KMS-11 (cell line): ENCODE measurements around the gene NCAM1.

Source experiments
- H2AFZ ChIP-seq: fragments of 200-600 bp; sonication (generic); 2 replicates; pipeline ENCODE4 v1.6.1; 2016; ENCODE audit warnings: antibody characterized with exemption, mixed run types, low read depth
- H3K27ac ChIP-seq: fragments of 200-600 bp; sonication (generic); 2 replicates; pipeline ENCODE4 v1.6.1; 2016; ENCODE audit warnings: mild to moderate bottlenecking, mixed run types
- H3K27me3 ChIP-seq: fragments of 200-600 bp; sonication (generic); 2 replicates; pipeline ENCODE4 v1.6.1; 2017; ENCODE audit warnings: mild to moderate bottlenecking, low read depth, mixed run types, moderate library complexity; ENCODE audit not compliant: insufficient read depth
- H3K36me3 ChIP-seq: fragments of 200-600 bp; sonication (generic); 2 replicates; pipeline ENCODE4 v1.6.1; 2017; ENCODE audit warnings: mild to moderate bottlenecking, mixed run types; ENCODE audit not compliant: insufficient read depth
- H3K4me1 ChIP-seq: fragments of 200-600 bp; sonication (generic); 2 replicates; pipeline ENCODE4 v1.6.1; 2016; ENCODE audit warnings: mild to moderate bottlenecking, low read depth, mixed run types; ENCODE audit not compliant: poor library complexity, severe bottlenecking
- H3K4me2 ChIP-seq: fragments of 200-600 bp; sonication (generic); 2 replicates; pipeline ENCODE4 v1.7.0; 2016; ENCODE audit warnings: mild to moderate bottlenecking, mixed run types
- H3K4me3 ChIP-seq: fragments of 200-600 bp; sonication (generic); IDR thresholded peaks from 2 replicates; pipeline ENCODE4 v1.6.1; 2017; ENCODE audit warnings: low read depth, low read length, mixed read lengths; ENCODE audit not compliant: insufficient read depth
- H3K79me2 ChIP-seq: fragments of 200-600 bp; sonication (generic); 2 replicates; pipeline ENCODE4 v1.6.1; 2016; ENCODE audit warnings: low read depth, mixed run types; ENCODE audit not compliant: insufficient read depth
- H3K9ac ChIP-seq: fragments of 200-600 bp; sonication (generic); 2 replicates; pipeline ENCODE4 v1.6.1; 2016; ENCODE audit warnings: mild to moderate bottlenecking, mixed run types
- H4K20me1 ChIP-seq: fragments of 200-600 bp; sonication (generic); 2 replicates; pipeline ENCODE4 v1.6.1; 2016; ENCODE audit warnings: mild to moderate bottlenecking, mixed run types; ENCODE audit not compliant: insufficient read depth
- TF ChIP-seq, protein P1 (sequence below): fragments of 200-600 bp; sonication (generic); conservative IDR thresholded peaks from 2 replicates; pipeline ENCODE4 v1.6.1; 2017; ENCODE audit warnings: low read depth, mild to moderate bottlenecking, antibody characterized with exemption, low read length, moderate library complexity, mixed read lengths

The NCAM1 gene

DNA sequence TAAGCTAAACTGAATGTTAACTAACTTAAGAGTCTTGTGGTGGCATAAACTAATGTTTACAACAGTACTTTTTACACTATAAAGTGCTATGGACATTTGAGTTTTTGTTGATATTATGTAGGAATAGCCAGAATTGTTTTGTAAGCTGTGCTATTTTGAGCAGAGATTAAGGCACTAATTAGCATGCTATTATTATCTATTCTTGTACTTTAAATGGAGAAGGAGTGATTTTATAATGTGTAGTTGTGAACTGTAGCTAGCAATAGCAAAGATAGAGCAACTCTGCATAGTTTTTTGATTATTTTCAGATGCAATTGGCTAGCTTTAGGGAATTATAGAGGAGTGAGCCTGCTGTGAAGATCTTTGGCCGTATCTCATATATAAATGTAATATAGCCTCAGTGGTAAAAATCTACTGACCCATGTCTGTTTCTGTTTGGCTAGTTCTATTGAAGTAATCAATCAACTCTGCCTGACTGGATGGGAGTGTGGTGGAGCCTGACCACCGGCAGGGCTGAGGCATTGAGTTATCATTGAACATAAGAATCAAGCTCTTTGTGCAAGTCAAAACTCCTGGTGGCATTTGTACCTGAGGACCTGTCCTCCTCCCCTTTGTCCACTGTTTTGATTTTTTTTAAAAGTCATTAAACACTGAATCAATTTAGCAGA, 34.3 kb downstream of the NCAM1 start:
- TF ChIP-seq, protein P1, sequence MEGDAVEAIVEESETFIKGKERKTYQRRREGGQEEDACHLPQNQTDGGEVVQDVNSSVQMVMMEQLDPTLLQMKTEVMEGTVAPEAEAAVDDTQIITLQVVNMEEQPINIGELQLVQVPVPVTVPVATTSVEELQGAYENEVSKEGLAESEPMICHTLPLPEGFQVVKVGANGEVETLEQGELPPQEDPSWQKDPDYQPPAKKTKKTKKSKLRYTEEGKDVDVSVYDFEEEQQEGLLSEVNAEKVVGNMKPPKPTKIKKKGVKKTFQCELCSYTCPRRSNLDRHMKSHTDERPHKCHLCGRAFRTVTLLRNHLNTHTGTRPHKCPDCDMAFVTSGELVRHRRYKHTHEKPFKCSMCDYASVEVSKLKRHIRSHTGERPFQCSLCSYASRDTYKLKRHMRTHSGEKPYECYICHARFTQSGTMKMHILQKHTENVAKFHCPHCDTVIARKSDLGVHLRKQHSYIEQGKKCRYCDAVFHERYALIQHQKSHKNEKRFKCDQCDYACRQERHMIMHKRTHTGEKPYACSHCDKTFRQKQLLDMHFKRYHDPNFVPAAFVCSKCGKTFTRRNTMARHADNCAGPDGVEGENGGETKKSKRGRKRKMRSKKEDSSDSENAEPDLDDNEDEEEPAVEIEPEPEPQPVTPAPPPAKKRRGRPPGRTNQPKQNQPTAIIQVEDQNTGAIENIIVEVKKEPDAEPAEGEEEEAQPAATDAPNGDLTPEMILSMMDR, result no peak
- Histone ChIP-seq H3K27ac (no peak overlapping the region), H3K4me1 (no peaks in the 10 kb centered on the region), H3K4me3 (no peak overlapping the region), H4K20me1 (no peaks in the 10 kb centered on the region), H2AFZ (no peak overlapping the region), H3K9ac (no peak overlapping the region), H3K27me3 (no peaks in the 10 kb centered on the region), H3K4me2 (no peak overlapping the region), H3K79me2 (no peaks in the 10 kb centered on the region), H3K36me3 (no peaks in the 10 kb centered on the region)

DNA sequence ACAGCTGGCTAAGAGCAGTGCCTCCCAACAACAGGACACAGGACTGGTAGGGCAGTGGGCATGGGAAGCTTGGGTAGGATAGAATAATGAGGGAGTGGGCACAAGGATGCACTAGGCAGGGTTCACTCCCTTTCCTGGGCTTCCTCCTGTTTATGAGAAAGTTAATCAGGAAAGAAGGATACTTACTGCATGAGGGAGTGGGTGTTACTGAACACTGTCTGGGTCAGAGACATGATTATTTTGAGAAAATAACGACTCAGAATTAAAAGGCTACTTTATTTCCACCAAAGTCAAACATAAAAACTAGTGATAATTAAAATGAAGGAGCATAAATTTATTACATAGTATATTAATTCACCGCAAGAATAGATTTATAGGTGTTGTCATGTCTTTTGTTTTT, 35.8 kb downstream of the NCAM1 start:
- Histone ChIP-seq H3K27me3 (no peaks in the 10 kb centered on the region), H3K36me3 (no peaks in the 10 kb centered on the region), H3K4me3 (no peak overlapping the region), H2AFZ (no peak overlapping the region), H3K4me1 (no peaks in the 10 kb centered on the region), H4K20me1 (no peaks in the 10 kb centered on the region), H3K27ac (no peak overlapping the region), H3K9ac (no peak overlapping the region), H3K79me2 (no peaks in the 10 kb centered on the region), H3K4me2 (no peak overlapping the region)
- TF ChIP-seq, protein P1, result no peak

DNA sequence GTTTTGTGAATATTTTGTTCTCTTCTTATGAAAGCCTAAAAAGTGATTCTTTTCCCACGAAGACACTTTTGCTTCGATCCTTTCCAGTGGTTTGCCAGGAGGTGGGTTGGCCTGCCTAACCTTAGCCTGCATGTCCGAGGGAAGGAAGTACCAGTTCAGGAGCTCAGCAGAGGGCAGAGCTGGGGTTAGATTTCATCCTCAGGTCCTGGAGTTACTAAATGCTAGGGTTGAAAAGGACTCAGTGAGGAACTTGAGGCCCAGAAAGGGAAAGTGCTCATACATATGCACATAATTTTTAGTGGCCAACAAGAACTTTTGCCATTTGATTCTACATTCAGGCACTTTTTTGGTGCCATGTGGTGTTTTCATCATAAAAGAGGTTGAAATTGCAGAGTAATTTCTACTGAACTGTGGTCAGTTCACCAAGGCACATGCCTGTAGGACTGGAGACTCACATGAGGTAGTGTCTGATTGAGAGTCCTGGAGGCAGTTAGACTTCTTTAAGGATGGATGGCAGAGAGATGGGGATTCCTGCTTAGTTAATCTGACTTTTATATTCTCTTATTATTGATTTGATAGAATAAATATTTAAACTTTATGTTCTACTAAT, 36.7 kb downstream of the NCAM1 start:
- no peaks in the 10 kb centered on the region for H4K20me1 ChIP-seq
- TF ChIP-seq, protein P1, result no peak
- H2AFZ ChIP-seq, result no peak overlapping the region
- no peak overlapping the region for H3K4me2 ChIP-seq
- H3K27me3 ChIP-seq, result no peaks in the 10 kb centered on the region
- H3K9ac ChIP-seq, result no peak overlapping the region
- H3K4me3 ChIP-seq, result no peak overlapping the region
- H3K27ac ChIP-seq, result no peak overlapping the region
- no peaks in the 10 kb centered on the region for H3K4me1 ChIP-seq
- no peaks in the 10 kb centered on the region for H3K36me3 ChIP-seq
- no peaks in the 10 kb centered on the region for H3K79me2 ChIP-seq

DNA sequence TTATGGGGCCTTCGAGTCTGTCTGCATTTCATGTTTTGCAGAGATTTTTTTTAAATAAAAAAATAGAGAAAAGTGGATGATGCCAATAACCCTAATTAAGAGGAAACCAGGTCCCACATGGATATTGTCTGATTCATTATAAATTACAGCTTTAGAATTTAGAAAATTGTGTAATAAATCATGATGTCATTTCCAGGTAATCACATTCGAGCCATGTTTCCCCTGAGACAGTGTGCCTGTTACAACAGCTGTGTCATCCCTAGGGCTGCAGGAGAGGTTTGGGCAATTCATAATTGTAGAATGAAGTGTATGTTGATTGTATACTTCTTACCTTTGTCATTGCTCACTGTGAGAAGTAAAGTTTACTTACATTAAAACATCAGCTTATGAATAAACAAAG, 38.3 kb downstream of the NCAM1 start:
- no peaks in the 10 kb centered on the region for H3K79me2 ChIP-seq
- no peak overlapping the region for H2AFZ ChIP-seq
- H4K20me1 ChIP-seq, result no peaks in the 10 kb centered on the region
- TF ChIP-seq, protein P1, result no peak
- no peaks in the 10 kb centered on the region for H3K27me3 ChIP-seq
- no peak overlapping the region for H3K27ac ChIP-seq
- no peaks in the 10 kb centered on the region for H3K4me1 ChIP-seq
- H3K36me3 ChIP-seq, result no peaks in the 10 kb centered on the region
- H3K4me3 ChIP-seq, result no peak overlapping the region
- no peak overlapping the region for H3K9ac ChIP-seq
- no peak overlapping the region for H3K4me2 ChIP-seq
